NCI-H1048 (cell line): Measurements from ENCODE around the gene CD8B.

Experiments
- DNase-seq: peaks from one replicate; lab custom pipeline; 2025; lab: John Stamatoyannopoulos, UW

CD8B gene

DNA sequence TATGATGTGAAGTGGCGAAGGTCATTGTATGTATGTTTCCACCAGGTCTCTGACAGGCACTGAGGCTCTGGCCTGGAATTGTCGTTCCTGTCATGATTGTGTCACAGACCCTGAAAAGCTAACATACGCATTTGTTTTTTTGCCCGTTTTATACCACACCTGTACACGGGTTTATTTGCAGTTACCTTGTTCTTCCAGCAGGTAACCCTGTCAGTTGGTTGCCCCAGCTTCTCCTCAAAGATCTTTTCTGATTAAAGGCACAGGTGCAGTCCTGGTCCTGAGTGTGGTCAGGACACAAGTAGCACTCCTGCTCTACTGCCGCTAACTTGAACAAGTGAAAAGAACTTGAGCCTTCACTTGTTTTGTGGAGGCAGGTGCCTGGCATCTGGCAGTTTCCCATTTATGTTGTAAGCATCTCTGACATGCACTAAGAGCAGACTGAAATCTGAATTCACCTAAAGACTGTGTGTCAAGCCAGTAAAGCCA lies 90.8 kb downstream of the CD8B start:
- DNase-seq, result no peak

DNA sequence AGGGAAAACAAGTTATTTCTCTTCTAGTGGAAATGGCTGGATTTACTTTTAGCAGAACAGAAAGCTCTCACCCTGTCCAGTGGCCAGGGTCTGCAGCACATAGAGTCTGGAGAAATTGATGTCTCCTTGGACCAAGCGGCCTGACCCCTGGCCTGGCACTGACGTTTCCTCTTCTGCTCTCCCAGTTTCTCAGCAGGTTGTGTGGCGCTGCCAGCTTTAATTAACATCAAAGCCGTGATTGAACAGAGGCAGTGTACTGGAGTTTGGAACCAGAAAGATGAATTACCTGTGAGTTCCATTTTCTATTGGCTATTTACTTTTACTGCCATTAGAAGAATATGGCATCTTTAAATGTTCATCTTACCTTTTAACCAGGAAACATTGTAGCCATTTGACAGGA lies 91.8 kb downstream of the CD8B start:
- DNase-seq, result no peak

DNA sequence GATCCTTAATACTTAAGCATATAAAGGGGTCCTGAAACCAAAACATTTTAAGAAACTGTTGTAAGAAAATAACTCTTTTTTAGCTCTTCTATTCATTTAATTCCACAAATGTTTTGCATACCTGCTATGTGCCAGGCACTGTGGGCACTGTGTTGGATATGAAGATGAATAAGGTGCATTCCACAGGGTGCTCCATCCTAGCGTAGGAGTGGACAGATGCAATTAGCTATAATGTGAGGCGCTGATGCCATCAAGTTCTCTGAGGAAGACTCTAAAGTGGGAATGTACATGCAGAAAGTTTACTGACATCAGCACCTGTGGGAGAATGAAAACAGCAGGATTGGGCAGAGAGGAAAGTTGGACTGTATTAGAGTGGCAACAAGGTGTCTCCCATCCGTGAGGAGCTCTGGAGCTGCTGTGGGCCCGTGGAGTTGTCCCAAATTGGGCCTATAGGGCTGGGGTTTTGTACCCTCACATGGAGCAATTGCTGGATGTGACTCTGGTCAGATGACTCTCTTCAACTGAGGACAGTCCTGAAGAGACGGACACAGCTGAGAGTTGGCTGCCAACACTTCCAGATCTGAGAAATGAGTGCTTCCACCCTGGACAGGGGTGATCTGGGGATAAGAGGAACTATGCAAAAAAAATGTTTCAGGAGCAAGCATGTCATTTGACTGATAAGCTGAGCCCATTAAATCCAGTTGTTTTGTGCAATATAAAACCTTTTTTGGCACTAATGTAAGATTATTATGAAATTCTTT lies 93.3 kb downstream of the CD8B start:
- no peak for DNase-seq
